Neural progenitor cell (in vitro differentiated cells): ENCODE data around the gene RNF41. TPM values are rescaled to one million over a fixed set of nuclear protein-coding genes. Genes with fewer than 3 reads are reported as not detected.

Experiments
- DNase-seq: peaks from one replicate; pipeline ENCODE4 v3.0.0-alpha.2; 2016; ENCODE audit warnings: low spot score
- H2AFZ ChIP-seq: fragments of 200-600 bp; sonication (generic); replicated peaks from 2 replicates; pipeline ENCODE4 v1.6.1; 2016; ENCODE audit warnings: antibody characterized with exemption
- H3F3A ChIP-seq: fragments of 200-600 bp; sonication (generic); 2 replicates; pipeline ENCODE4 v1.6.1; 2016; ENCODE audit warnings: antibody characterized with exemption, low read depth
- H3K27ac ChIP-seq: fragments of 200-600 bp; sonication (generic); 2 replicates; pipeline ENCODE4 v1.5.1; 2016; ENCODE audit warnings: mild to moderate bottlenecking
- H3K27me3 ChIP-seq: fragments of 200-600 bp; sonication (generic); 2 replicates; pipeline ENCODE4 v1.6.1; 2016; ENCODE audit warnings: mild to moderate bottlenecking, moderate library complexity
- H3K36me3 ChIP-seq: fragments of 200-600 bp; sonication (generic); 2 replicates; pipeline ENCODE4 v1.5.1; 2016
- H3K4me1 ChIP-seq: fragments of 200-600 bp; sonication (generic); 2 replicates; pipeline ENCODE4 v1.6.1; 2016; ENCODE audit warnings: mixed run types
- H3K4me2 ChIP-seq: fragments of 200-600 bp; sonication (generic); 2 replicates; pipeline ENCODE4 v1.6.1; 2016
- H3K4me3 ChIP-seq: fragments of 200-600 bp; sonication (generic); 2 replicates; pipeline ENCODE4 v1.5.1; 2016
- H3K79me2 ChIP-seq: fragments of 200-600 bp; sonication (generic); 2 replicates; pipeline ENCODE4 v1.6.1; 2016; ENCODE audit warnings: low read depth
- H3K9ac ChIP-seq: fragments of 200-600 bp; sonication (generic); 2 replicates; pipeline ENCODE4 v1.6.1; 2016
- H3K9me3 ChIP-seq: fragments of 200-600 bp; sonication (generic); 2 replicates; pipeline ENCODE4 v1.5.1; 2016; ENCODE audit warnings: low read depth
- H4K20me1 ChIP-seq: fragments of 200-600 bp; sonication (generic); 2 replicates; pipeline ENCODE4 v1.6.1; 2016; ENCODE audit warnings: low read depth
- H3K27ac Mint-ChIP-seq: 3 replicates; pipeline ENCODE4 v1.8.0; 2021; ENCODE audit warnings: mixed read lengths
- H3K27me3 Mint-ChIP-seq: 2 replicates; pipeline ENCODE4 v1.8.0; 2022; ENCODE audit warnings: low read depth, mild to moderate bottlenecking, inconsistent platforms, moderate library complexity, mixed read lengths; ENCODE audit not compliant: insufficient read depth
- H3K36me3 Mint-ChIP-seq: 3 replicates; pipeline ENCODE4 v1.8.0; 2021; ENCODE audit warnings: mixed read lengths
- H3K4me1 Mint-ChIP-seq: 3 replicates; pipeline ENCODE4 v1.8.0; 2021; ENCODE audit warnings: mixed read lengths
- H3K4me3 Mint-ChIP-seq: 3 replicates; pipeline ENCODE4 v1.8.0; 2021; ENCODE audit warnings: mild to moderate bottlenecking, moderate library complexity, mixed read lengths
- H3K9me3 Mint-ChIP-seq: 3 replicates; pipeline ENCODE4 v1.8.0; 2020; ENCODE audit warnings: mixed read lengths
- CTCF ChIP-seq: fragments of 200-600 bp; sonication (generic); IDR thresholded peaks from 2 replicates; pipeline ENCODE4 v1.5.1; 2017; ENCODE audit warnings: antibody characterized with exemption, mild to moderate bottlenecking
- EZH2 ChIP-seq: fragments of 200-600 bp; sonication (generic); IDR thresholded peaks from 2 replicates; pipeline ENCODE4 v1.6.1; 2017; ENCODE audit warnings: antibody characterized with exemption, mild to moderate bottlenecking, moderate library complexity
- EZH2phosphoT487 ChIP-seq: fragments of 200-600 bp; sonication (generic); IDR thresholded peaks from 2 replicates; pipeline ENCODE4 v1.6.1; 2017; ENCODE audit warnings: antibody characterized with exemption
- total RNA-seq: library from RNA; depleted of rRNA; stranded (reverse); fragments of >200 nt; gene quantifications from 2 replicates; pipeline ENCODE4 v1.2.3, GENCODE V29; 2015; ENCODE audit warnings: low replicate concordance

Gene RNF41
- total RNA-seq, 1 donor from 2014 or later: 52.1 TPM

- peak overlapping the region; percentile 79 for H3K4me3 Mint-ChIP-seq
Measured at GRCh38 chr12:56219840-56220239, 1.9 kb downstream of the RNF41 start.

GRCh38 chr12:56216461-56216860 is 5.3 kb downstream of the RNF41 start:
- H3K79me2 ChIP-seq: peaks cover 51% of the 10 kb centered on the region
- Mint-ChIP-seq H3K27me3 (no peaks in the 10 kb centered on the region), H3K36me3 (peaks cover 22% of the 10 kb centered on the region), H3K27ac (no peak overlapping the region), H3K4me3 (no peak overlapping the region), H3K9me3 (peaks cover 2% of the 10 kb centered on the region), H3K4me1 (peaks cover 7% of the 10 kb centered on the region)
- H4K20me1 ChIP-seq: peaks cover 18% of the 10 kb centered on the region
- H3K4me2 ChIP-seq: no peak overlapping the region
- no peak for TF ChIP-seq EZH2
- TF ChIP-seq EZH2phosphoT487: no peak
- no peak for TF ChIP-seq CTCF
- no peak overlapping the region for H3K9ac ChIP-seq
- no peaks in the 10 kb centered on the region for H3K36me3 ChIP-seq
- no peaks in the 10 kb centered on the region for H3K27me3 ChIP-seq
- H3K9me3 ChIP-seq: no peaks in the 10 kb centered on the region
- no peak overlapping the region for H3K4me3 ChIP-seq
- no peaks in the 10 kb centered on the region for H3K4me1 ChIP-seq
- no peak overlapping the region for H3K27ac ChIP-seq
- H2AFZ ChIP-seq: no peak overlapping the region
- peaks cover 11% of the 10 kb centered on the region for H3F3A ChIP-seq
- no peak for DNase-seq

More at GRCh38 chr12:56219840-56220239, 1.9 kb downstream of the RNF41 start:
- Histone ChIP-seq H3K4me1 (peaks cover 18% of the 10 kb centered on the region), H3K27me3 (no peaks in the 10 kb centered on the region), H3K36me3 (no peaks in the 10 kb centered on the region), H3F3A (peaks cover 36% of the 10 kb centered on the region), H4K20me1 (peaks cover 12% of the 10 kb centered on the region), H3K27ac (no peak overlapping the region), H2AFZ (no peak overlapping the region), H3K4me3 (no peak overlapping the region), H3K79me2 (peaks cover 63% of the 10 kb centered on the region), H3K9me3 (no peaks in the 10 kb centered on the region), H3K9ac (no peak overlapping the region), H3K4me2 (peak overlapping the region; percentile 98)
- H3K4me1 Mint-ChIP-seq: peaks cover 28% of the 10 kb centered on the region
- H3K9me3 Mint-ChIP-seq: peaks cover 2% of the 10 kb centered on the region
- peaks cover 11% of the 10 kb centered on the region for H3K36me3 Mint-ChIP-seq
- no peak overlapping the region for H3K27ac Mint-ChIP-seq
- DNase-seq: no peak
- TF ChIP-seq EZH2 (no peak), EZH2phosphoT487 (no peak), CTCF (no peak)
- peaks cover 3% of the 10 kb centered on the region for H3K27me3 Mint-ChIP-seq

GRCh38 chr12:56213878-56214277 is 7.8 kb downstream of the RNF41 start:
- H3K9ac ChIP-seq: no peak overlapping the region
- no peak overlapping the region for H3K4me2 ChIP-seq
- H3K27ac Mint-ChIP-seq: no peak overlapping the region
- H3K4me1 ChIP-seq: no peaks in the 10 kb centered on the region
- no peak overlapping the region for H3K4me3 Mint-ChIP-seq
- no peaks in the 10 kb centered on the region for H3K4me1 Mint-ChIP-seq
- H3K9me3 ChIP-seq: no peaks in the 10 kb centered on the region
- DNase-seq: no peak
- no peak for TF ChIP-seq CTCF
- no peak for TF ChIP-seq EZH2phosphoT487
- TF ChIP-seq EZH2: no peak
- no peak overlapping the region for H2AFZ ChIP-seq
- peaks cover 6% of the 10 kb centered on the region for H4K20me1 ChIP-seq
- no peak overlapping the region for H3K4me3 ChIP-seq
- H3K27me3 Mint-ChIP-seq: no peaks in the 10 kb centered on the region
- peaks cover 4% of the 10 kb centered on the region for H3K36me3 ChIP-seq
- H3K27ac ChIP-seq: no peak overlapping the region
- peaks cover 38% of the 10 kb centered on the region for H3K36me3 Mint-ChIP-seq
- H3F3A ChIP-seq: no peaks in the 10 kb centered on the region
- no peaks in the 10 kb centered on the region for H3K27me3 ChIP-seq
- peaks cover 26% of the 10 kb centered on the region for H3K79me2 ChIP-seq
- peaks cover 2% of the 10 kb centered on the region for H3K9me3 Mint-ChIP-seq
